Activated CD4-positive, alpha-beta T cell treated with anti-CD3 and anti-CD28 coated beads, Interleukin-2, amount 50 U/mL, for 24 hours (primary cell): ENCODE data around the gene SLC25A48.

ENCODE experiments used
- DNase-seq, 2 donors: peaks; one replicate each; pipeline ENCODE4 v3.0.0-alpha.2; 2020; ENCODE audit warnings: low read depth in 1 of 2, low spot score in 1 of 2

The SLC25A48 gene

GRCh38 chr5:135880801-135881200 is 46.3 kb downstream of the SLC25A48 start:
- no peak for DNase-seq

- DNase-seq, result no peak
Measured at GRCh38 chr5:135881244-135881643, 46.8 kb downstream of the SLC25A48 start.

GRCh38 chr5:135881819-135882218 is 47.4 kb downstream of the SLC25A48 start:
- DNase-seq, result no peak

GRCh38 chr5:135883026-135883425 is 48.6 kb downstream of the SLC25A48 start:
- DNase-seq, result no peak

- no peak for DNase-seq
Measured at GRCh38 chr5:135883441-135883840, 49.0 kb downstream of the SLC25A48 start.

GRCh38 chr5:135885031-135885430 is 50.6 kb downstream of the SLC25A48 start:
- DNase-seq, result no peak

- no peak for DNase-seq
Measured at GRCh38 chr5:135886136-135886535, 51.7 kb downstream of the SLC25A48 start.

- DNase-seq, result peak; percentile 24 to 53
Measured at GRCh38 chr5:135887447-135887864, 53.0 kb downstream of the SLC25A48 start.

- no peak for DNase-seq
Measured at GRCh38 chr5:135887881-135888614, 53.6 kb downstream of the SLC25A48 start.

- DNase-seq, result no peak
Measured at GRCh38 chr5:135890296-135890695, 55.8 kb downstream of the SLC25A48 start.

GRCh38 chr5:135890867-135891266 is 56.4 kb downstream of the SLC25A48 start:
- DNase-seq, result peak in 1 of 2 donors; percentile 11

GRCh38 chr5:135891268-135891667 is 56.8 kb downstream of the SLC25A48 start:
- no peak for DNase-seq

- no peak for DNase-seq
Measured at GRCh38 chr5:135891791-135892190, 57.3 kb downstream of the SLC25A48 start.

GRCh38 chr5:135894276-135894675 is 59.8 kb downstream of the SLC25A48 start:
- no peak for DNase-seq

GRCh38 chr5:135894789-135895188 is 60.3 kb downstream of the SLC25A48 start:
- DNase-seq, result no peak

- DNase-seq, result no peak
Measured at GRCh38 chr5:135895474-135896006, 61.1 kb downstream of the SLC25A48 start, which contains the start of gene IL9. IL9 (minus strand) TSS chr5:135895841; CDS start chr5:135895816, 25 bp downstream.

- no peak for DNase-seq
Measured at GRCh38 chr5:135898651-135899050, 64.2 kb downstream of the SLC25A48 start.

- no peak for DNase-seq
Measured at GRCh38 chr5:135900276-135900675, 65.8 kb downstream of the SLC25A48 start.

- no peak for DNase-seq
Measured at GRCh38 chr5:135901633-135902032, 67.2 kb downstream of the SLC25A48 start.

GRCh38 chr5:135905144-135905543 is 70.7 kb downstream of the SLC25A48 start:
- DNase-seq, result no peak

GRCh38 chr5:135913713-135914626 is 79.5 kb downstream of the SLC25A48 start:
- no peak for DNase-seq
